Lung (tissue), 12 donors: ENCODE results near the gene MAL. TPM values are rescaled to one million over a fixed set of nuclear protein-coding genes. Genes with fewer than 3 reads are reported as not detected.

Experiments
- ATAC-seq: fragments of 200-7000 bp; cut with Tn5 transposase; one replicate; pipeline ENCODE4 v1.9.1; 2020; ENCODE audit warnings: moderate number of reproducible peaks; ENCODE audit not compliant: insufficient read depth, low FRiP score
- DNase-seq, 3 donors: peaks; one replicate each; pipeline ENCODE4 v3.0.0-alpha.2; 2013 to 2017
- H3K27ac ChIP-seq, 2 donors: one replicate each; pipeline ENCODE4 v1.5.1; 2013; ENCODE audit warnings: mild to moderate bottlenecking in 2 of 2, moderate library complexity in 2 of 2, control low read depth in 1 of 2, inconsistent platforms in 1 of 2, low read depth in 1 of 2, low read length in 1 of 2
- H3K27me3 ChIP-seq, 3 donors: one replicate each; pipeline ENCODE4 v1.5.1; 2013; ENCODE audit warnings: low read length in 2 of 3; ENCODE audit not compliant: control insufficient read depth in 3 of 3, insufficient read depth in 3 of 3
- H3K36me3 ChIP-seq, 4 donors: one replicate each; pipeline ENCODE4 v1.5.1; 2013; ENCODE audit warnings: low read length in 4 of 4, mild to moderate bottlenecking in 1 of 4, moderate library complexity in 1 of 4; ENCODE audit not compliant: control insufficient read depth in 4 of 4, insufficient read depth in 4 of 4
- H3K4me1 ChIP-seq, 5 donors: one replicate each; pipeline ENCODE4 v1.5.1; 2013; ENCODE audit warnings: low read length in 5 of 5, mild to moderate bottlenecking in 2 of 5, moderate library complexity in 1 of 5; ENCODE audit not compliant: control insufficient read depth in 5 of 5, insufficient read depth in 5 of 5
- H3K4me3 ChIP-seq: one replicate; pipeline ENCODE4 v1.5.1; 2013; ENCODE audit warnings: mild to moderate bottlenecking, control low read depth, moderate library complexity
- H3K9ac ChIP-seq, 2 donors: one replicate each; pipeline ENCODE4 v1.5.1; 2013; ENCODE audit warnings: low read length in 2 of 2, control low read depth in 1 of 2; ENCODE audit not compliant: insufficient read depth in 1 of 2
- H3K9me3 ChIP-seq, 4 donors: one replicate each; pipeline ENCODE4 v1.5.1; 2013; ENCODE audit warnings: low read length in 3 of 4, mild to moderate bottlenecking in 1 of 4, moderate library complexity in 1 of 4; ENCODE audit not compliant: control insufficient read depth in 4 of 4, insufficient read depth in 3 of 4
- WGBS, 2 donors: extraction: QIAGEN DNeasy Blood & Tissue Kit; methylation state at CpG; one replicate each; pipeline ENCODE4 v1.1.7; 2013; 5-methylcytosine and 5-hydroxymethylcytosine counted together
- polyA plus RNA-seq, 2 donors: library from polyadenylated mRNA; stranded (reverse); fragments of 200-250 nt; gene quantifications; one replicate each; pipeline ENCODE4 v1.2.1, GENCODE V29; 2013
- total RNA-seq, 2 donors: library from RNA; depleted of rRNA in 1 of 2; stranded (reverse); fragments of >200 nt in 1 of 2; gene quantifications; one replicate each; pipeline ENCODE4 v1.2.1, GENCODE V29; 2014 to 2021
- TF ChIP-seq, protein P1 (sequence below): IDR thresholded peaks from 2 replicates; pipeline ENCODE4 v1.5.1; 2012; ENCODE audit warnings: mild to moderate bottlenecking; ENCODE audit errors: control extremely low read depth, extremely low read depth
- donor health status: control.
- donor health status: control.
- donor health status: Bipolar disorder and iron deficiency.
- donor health status: healthy.
- donor health status: DM: yes; HTN: yes; CAD: no.

MAL gene
- total and polyA plus RNA-seq, 4 donors: 1.3 to 19.0 (median 10.5) TPM

DNA sequence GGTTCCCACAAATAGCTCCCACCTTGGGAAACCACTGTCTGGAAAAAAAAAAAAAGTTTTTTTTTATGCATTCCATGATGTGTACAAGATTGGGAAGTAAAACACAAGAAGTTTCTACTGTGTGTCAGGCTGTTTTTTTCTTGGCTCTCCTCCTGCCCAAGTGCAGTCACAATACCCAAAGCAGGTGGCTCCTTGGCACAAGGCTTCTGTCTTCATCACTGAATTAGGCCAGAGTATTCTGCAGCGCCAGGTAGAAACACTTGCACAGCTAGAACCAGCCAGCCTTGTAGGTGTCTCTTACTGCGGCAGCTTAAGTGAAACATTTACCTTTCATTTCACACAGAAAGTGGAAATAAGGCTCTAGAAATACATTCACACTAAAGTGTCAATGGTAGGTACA, 23.8 kb upstream of the MAL start:
- Histone ChIP-seq H3K27ac (no peak overlapping the region), H3K4me3 (no peak overlapping the region), H3K27me3 (peaks cover 0 to 6% (median 5%) of the 10 kb centered on the region in 3 donors), H3K4me1 (peaks cover 0 to 24% (median 3%) of the 10 kb centered on the region in 5 donors), H3K36me3 (no peaks in the 10 kb centered on the region), H3K9ac (no peak overlapping the region), H3K9me3 (peaks cover 0 to 5% (median 0%) of the 10 kb centered on the region in 4 donors)
- DNase-seq (no peak), ATAC-seq (no peak)
- 91 to 98% methylated on average over 2 of the region's 2 CpGs for WGBS, 2 donors
- TF ChIP-seq, protein P1, sequence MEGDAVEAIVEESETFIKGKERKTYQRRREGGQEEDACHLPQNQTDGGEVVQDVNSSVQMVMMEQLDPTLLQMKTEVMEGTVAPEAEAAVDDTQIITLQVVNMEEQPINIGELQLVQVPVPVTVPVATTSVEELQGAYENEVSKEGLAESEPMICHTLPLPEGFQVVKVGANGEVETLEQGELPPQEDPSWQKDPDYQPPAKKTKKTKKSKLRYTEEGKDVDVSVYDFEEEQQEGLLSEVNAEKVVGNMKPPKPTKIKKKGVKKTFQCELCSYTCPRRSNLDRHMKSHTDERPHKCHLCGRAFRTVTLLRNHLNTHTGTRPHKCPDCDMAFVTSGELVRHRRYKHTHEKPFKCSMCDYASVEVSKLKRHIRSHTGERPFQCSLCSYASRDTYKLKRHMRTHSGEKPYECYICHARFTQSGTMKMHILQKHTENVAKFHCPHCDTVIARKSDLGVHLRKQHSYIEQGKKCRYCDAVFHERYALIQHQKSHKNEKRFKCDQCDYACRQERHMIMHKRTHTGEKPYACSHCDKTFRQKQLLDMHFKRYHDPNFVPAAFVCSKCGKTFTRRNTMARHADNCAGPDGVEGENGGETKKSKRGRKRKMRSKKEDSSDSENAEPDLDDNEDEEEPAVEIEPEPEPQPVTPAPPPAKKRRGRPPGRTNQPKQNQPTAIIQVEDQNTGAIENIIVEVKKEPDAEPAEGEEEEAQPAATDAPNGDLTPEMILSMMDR: no peak

DNA sequence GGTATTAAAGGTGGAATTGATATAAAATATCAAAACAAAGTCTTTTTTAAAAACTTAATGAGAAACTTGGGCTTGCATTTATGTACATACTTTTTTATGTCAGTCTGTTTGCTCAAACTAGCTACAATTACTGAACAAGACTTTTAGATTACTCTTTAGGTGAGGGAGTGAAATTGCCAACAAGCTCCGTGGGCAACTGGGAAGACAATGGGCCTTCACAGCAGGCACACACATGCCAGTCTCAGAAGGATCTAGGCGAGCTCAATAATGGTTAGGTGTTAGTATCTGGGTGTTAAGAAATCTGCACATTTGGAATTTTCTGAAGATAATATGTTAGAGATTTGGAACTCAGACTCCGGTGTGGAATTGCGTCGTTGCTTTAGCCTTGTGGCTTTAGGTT, 23.0 kb upstream of the MAL start:
- TF ChIP-seq, protein P1: no peak
- Histone ChIP-seq H3K27me3 (peaks cover 0 to 5% (median 5%) of the 10 kb centered on the region in 3 donors), H3K9ac (no peak overlapping the region), H3K9me3 (peaks cover 0 to 5% (median 0%) of the 10 kb centered on the region in 4 donors), H3K27ac (no peak overlapping the region), H3K4me3 (no peak overlapping the region), H3K4me1 (peaks cover 0 to 26% (median 4%) of the 10 kb centered on the region in 5 donors), H3K36me3 (no peaks in the 10 kb centered on the region)
- no peak for ATAC-seq
- DNase-seq: no peak
- 89% methylated on average over 5 of the region's 5 CpGs for WGBS, 2 donors

DNA sequence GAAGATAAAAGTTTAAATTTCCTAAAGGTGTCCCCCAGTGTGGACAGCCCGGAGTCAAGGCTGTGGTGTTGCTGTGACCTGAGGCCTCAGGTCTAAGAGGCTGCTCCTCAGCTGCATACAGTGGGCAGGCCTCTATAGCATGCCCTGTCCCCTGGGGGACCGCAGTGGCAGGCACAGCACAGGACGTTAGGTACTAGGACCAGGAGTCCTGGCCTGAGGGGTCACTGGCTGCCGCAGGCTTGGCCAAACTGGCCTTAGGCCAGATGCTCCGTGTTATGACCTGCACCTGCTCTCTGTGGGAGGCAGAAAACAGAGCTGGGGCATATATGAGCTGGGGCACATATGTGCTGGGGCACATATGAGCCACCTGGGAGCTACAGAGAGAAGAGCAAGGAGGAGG, 21.2 kb upstream of the MAL start:
- WGBS, 2 donors: 84 to 88% methylated on average over 5 of the region's 5 CpGs
- TF ChIP-seq, protein P1: no peak
- no peak overlapping the region for H3K27ac ChIP-seq
- ATAC-seq (no peak), DNase-seq (no peak)
- no peak overlapping the region for H3K9ac ChIP-seq
- H3K4me1 ChIP-seq: peaks cover 0 to 35% (median 19%) of the 10 kb centered on the region in 5 donors
- peaks cover 0 to 5% (median 0%) of the 10 kb centered on the region in 4 donors for H3K9me3 ChIP-seq
- H3K27me3 ChIP-seq: no peaks in the 10 kb centered on the region
- no peaks in the 10 kb centered on the region for H3K36me3 ChIP-seq
- no peak overlapping the region for H3K4me3 ChIP-seq

DNA sequence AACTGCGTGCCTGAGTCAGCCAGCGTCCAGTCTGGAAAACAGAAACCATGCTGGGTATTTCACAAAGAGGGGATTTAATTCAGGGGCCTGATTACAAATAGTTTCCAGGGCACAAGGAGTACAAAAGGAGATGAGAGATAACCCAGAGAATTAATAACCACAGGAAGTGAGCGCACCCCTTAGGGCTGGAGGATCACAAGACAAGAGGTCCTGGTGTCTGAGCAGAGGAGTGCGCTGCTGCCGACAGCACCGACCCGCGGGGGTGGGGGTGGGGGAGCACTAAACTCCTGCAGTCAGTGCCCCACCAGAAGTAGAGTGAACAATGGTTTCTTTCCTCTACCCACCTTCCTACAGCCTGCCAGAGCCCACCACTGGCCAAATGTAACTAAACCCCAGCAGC, 20.8 kb upstream of the MAL start:
- 50 to 54% methylated on average over 8 of the region's 8 CpGs for WGBS, 2 donors
- DNase-seq (no peak), ATAC-seq (no peak)
- H3K9me3 ChIP-seq: peaks cover 0 to 3% (median 0%) of the 10 kb centered on the region in 4 donors
- H3K4me3 ChIP-seq: no peak overlapping the region
- peaks cover 0 to 39% (median 23%) of the 10 kb centered on the region in 5 donors for H3K4me1 ChIP-seq
- no peaks in the 10 kb centered on the region for H3K27me3 ChIP-seq
- H3K9ac ChIP-seq: no peak overlapping the region
- no peak overlapping the region for H3K27ac ChIP-seq
- TF ChIP-seq, protein P1: no peak
- H3K36me3 ChIP-seq: no peaks in the 10 kb centered on the region
